ENCODE measurements around the gene LOXL3. TPM values are rescaled to one million over a fixed set of nuclear protein-coding genes. Genes with fewer than 3 reads are reported as not detected.
"Not testable (repeated sequence)": the region's sequence is repeated elsewhere in the genome, so short reads cannot be mapped to it uniquely, and the experiment has no call there.

The LOXL3 gene
- total RNA-seq, 1 donor from 2014 or later: 1.1 TPM

DNA sequence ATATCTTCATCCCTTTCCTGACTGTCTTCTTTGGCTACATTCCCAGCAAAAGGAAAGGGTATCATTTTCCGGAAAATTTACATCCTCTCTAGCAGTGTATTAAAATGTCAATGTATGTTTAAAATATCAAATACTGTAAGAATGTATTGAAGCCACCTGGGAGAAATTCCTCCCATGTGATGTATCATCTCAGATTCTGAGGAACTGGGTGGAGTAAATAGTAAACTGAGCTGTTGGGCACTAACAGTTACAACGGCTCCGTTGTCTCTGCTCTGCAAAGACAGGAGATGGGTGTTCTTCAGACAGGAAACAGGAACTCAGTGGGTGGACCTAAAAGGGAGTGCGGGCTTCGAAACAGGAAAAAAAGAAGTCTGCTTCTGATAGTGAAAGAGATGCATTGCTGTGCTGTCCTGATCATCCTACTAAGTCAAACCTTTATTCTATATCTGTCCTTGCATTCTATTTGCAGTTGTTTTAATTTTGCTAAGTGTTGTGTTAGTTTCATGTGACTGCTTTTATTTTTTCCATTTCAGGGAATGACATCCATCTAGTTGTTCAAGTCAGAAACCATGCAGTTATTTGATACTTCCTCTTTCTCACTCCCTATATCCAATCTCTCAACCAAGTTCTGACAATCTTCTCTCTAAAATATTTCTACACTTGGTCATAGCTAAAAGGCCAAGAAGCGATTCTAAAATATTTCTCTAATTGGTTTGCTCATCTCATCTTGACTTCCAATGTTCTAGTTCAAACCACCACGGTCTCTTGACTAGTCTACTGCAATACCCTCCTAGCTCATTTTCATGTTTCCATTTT lies 20.2 kb upstream of the LOXL3 start:
- DNase-seq (ENCODE audit: low read depth): no peak

DNA sequence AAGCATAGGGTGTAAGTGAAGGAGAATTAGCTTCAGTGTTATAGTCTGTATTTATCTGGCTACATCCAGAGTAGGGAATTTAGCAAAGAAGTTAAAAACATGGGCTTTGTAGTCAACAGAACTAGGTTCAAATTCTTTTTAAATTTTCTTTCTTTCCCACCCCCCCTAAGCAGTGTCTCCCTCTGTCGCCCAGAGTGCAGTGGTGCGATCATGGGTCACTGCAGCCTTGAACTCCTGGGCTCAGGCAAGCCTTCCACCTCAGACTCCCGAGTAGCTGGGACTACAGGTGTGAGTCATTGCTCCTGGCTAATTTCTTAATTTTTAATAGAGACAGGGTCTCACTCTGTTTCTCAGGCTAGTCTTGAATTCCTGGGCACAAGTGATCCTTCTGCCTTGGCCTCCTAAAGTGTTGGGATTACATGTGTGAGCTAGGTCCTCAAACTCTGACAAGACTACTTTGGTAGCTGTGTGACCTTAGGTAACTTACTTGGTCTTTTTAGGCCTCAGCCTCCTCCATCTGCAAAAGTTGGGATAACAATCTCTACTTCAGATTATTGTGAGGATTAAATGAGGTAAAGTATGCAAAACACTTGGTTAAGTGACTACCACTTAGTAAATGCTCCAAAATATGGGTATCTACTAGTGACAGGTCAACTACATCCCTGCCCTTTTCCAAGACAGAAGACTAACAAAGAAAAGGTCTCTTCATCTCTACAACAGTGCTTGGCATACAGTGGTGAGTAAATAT lies 18.6 kb upstream of the LOXL3 start:
- DNase-seq (ENCODE audit: low read depth): peak; percentile 31

DNA sequence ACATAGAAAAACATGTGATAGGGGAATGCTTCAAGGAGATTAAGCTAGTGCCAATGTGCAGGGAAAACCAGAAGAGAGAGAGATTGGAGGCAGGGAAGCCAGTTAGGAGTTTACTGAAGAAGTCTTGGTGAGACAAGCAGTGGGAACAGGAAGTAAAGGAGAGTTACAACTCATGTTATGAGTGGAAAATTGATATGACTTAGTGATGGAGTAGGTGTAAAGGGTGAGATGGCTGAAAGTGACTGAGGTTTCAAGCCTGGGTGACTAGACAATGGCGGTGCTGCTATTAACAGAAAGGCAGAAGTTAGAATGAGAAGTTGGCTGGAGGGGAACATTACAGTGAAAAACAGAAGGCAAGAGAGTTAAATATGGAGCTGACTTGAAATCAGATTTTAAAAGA lies 17.3 kb upstream of the LOXL3 start:
- no peak for DNase-seq (ENCODE audit: low read depth)

DNA sequence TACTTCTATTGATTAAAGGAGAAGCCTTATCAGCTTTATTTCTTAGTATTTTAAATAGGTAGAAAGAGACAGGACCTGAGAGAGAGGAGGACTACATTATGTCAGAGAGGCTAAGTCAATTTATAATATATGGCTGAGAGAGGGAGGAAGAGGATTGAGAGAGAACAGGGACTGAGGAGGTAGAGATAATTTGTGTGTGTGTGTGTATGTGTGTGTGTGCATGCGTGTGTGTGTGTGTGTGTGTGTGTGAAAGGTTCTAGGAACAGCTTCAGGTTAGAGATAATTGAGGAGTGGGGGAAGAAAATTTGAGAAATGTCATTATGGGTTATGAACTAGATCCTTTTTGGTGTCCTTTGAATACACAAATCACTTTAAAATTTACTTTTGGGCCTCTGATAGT lies 15.9 kb upstream of the LOXL3 start:
- DNase-seq (ENCODE audit: low read depth): no peak

GRCh38 chr2:74567881-74568280 lies 14.1 kb upstream of the LOXL3 start:
- DNase-seq (ENCODE audit: low read depth): peak; percentile 63

DNA sequence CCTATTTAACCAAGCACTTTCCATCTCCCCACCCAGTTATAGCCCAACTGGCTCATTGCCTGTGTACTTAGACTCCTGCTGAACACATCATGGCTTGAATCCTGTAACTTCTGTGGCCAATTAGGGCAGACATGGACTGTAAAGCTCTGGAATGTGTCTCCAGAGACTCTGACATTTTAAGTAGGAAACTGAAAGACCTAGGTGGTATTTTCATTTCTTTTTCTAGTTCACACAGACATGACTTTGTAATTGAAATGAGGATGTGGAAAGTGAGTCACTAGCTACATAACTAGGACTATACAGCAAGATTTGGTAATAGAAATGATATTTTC lies 13.0 kb upstream of the LOXL3 start:
- DNase-seq (ENCODE audit: low read depth): peak; percentile 83

GRCh38 chr2:74566076-74566753 lies 12.5 kb upstream of the LOXL3 start:
- DNase-seq (ENCODE audit: low read depth): no peak

DNA sequence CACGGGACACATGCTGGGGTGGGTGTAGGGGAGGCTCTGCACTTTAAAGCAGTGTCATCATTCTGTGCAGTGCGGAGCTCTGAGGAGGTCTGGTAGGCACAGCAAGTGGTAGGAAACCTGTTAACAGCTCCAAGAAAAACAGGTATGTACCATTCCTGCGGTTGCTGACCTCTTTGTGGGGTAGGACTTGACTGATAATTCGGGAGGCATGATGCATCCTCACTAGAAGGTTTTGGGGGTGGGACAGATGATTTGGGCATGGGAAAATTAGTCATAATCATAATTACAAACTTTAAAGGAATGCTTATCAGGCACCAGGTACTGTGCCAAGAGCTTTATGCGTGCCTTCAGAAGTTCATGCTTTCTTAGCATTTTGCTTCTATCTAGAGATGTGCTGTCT lies 10.5 kb upstream of the LOXL3 start:
- no peak for DNase-seq (ENCODE audit: low read depth)

DNA sequence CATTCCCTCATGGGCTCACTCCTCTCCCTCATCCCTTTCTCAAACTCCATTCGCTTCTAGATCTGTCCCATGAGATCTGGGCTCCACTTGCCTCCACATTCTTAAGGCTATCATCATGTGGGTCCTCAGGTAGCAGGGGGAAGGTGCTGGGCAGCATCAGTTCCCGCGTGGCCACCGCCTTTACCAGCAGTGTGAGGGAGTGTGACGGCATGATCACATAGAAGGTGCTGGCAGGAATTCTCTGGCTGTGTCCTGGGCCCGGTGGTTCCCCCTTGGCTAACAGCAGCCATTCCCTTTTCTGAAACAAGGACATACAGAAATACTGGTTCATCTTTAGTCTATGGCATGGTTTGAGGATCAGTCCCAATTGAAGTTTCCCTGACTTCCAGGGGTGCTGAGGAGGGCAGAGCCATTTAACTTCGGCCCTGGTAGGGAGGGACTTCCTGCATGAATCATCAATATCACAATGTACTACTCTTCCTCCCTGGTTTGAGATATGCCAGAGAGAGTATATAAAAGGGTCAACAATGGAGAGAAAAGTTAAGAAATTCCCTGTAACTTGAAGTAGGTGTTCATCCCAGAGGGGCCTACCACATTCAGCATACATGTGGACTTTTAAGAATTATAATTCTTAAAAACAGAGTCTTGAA lies 8.5 kb upstream of the LOXL3 start:
- DNase-seq (ENCODE audit: low read depth): no peak

- DNase-seq (ENCODE audit: low read depth): not testable (repeated sequence)
Observed at GRCh38 chr2:74561022-74561421, 7.3 kb upstream of the LOXL3 start.

- DNase-seq (ENCODE audit: low read depth): peak; percentile 45
Observed at GRCh38 chr2:74560591-74560990, 6.8 kb upstream of the LOXL3 start.

DNA sequence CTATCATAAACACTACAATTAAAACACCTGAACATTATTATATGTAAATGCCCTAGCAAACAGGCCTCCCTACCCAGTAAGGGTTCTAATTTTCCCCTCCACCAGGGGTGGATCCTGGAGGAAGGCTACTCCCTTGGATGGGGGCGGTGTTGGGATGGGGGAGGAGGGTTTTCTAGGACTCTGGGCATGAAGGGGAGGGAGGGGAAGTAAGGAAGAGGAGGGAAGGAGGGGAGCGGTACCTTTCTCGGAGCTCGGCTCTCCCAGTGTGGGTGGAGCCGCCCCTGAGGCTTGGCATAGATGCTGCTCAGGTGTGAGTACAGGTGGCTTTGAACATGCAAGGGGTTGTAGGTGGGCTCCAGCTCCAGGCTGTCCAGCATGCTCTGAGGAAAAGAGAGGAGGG lies 6.2 kb upstream of the LOXL3 start:
- no peak for DNase-seq (ENCODE audit: low read depth)

- DNase-seq (ENCODE audit: low read depth): no peak
Observed at GRCh38 chr2:74558284-74559230, 4.8 kb upstream of the LOXL3 start.

DNA sequence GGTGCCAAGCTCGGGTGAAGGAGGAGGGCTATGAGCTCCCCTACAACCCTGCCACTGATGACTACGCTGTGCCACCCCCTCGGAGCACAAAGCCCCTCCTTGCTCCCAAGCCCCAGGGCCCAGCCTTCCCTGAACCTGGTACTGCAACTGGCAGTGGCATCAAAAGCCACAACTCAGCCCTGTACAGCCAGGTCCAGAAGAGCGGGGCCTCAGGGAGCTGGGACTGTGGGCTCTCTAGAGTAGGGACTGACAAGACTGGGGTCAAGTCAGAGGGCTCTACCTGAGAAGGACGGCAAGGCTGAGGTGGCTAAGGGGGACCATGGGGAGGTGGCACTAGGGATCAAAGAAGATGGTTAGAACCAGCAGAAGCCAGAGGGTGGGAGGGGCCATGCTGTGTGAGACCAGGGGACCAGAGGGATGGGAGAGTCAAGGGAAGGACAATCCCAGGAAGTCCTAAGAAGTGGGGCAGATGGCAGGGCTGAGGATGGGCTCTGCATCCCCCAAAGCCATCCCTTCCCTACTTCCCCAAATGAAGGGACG lies 3.2 kb upstream of the LOXL3 start:
- no peak for DNase-seq (ENCODE audit: low read depth)

GRCh38 chr2:74556159-74556558 lies 2.4 kb upstream of the LOXL3 start:
- no peak for DNase-seq (ENCODE audit: low read depth)

DNA sequence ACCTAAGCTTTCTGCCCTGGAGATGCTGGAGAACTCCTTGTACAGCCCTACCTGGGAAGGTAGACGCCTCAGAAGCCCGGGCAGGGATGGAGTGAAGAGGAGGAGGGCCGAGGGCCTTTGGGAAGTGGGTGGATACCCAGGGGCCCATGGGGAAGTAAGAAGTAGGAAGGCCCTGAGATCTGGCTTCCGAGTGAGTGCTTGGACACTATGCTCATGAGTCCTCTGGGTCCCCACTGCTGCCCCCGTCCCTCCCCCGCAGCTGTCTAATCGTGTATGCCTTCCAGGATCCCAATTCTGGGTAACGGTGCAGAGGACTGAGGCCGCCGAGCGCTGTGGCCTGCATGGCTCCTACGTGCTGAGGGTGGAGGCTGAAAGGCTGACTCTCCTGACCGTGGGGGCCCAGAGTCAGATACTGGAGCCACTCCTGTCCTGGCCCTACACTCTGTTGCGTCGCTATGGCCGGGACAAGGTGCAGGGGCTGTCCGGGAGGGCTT lies 1.9 kb upstream of the LOXL3 start:
- DNase-seq (ENCODE audit: low read depth): no peak

- DNase-seq (ENCODE audit: low read depth): peak; percentile 19
Observed at GRCh38 chr2:74554820-74555531, 1.2 kb upstream of the LOXL3 start.

- no peak for DNase-seq (ENCODE audit: low read depth)
Observed at GRCh38 chr2:74552914-74553811, 579 bp downstream of the LOXL3 start.

All from renal cortical epithelial cell (primary cell).